ENCODE measurements around the gene INTS4. TPM values are rescaled to one million over a fixed set of nuclear protein-coding genes. Genes with fewer than 3 reads are reported as not detected.

Gene INTS4
- total RNA-seq, 2 donors from 2014 or later = 23.4 to 31.1 TPM

DNA sequence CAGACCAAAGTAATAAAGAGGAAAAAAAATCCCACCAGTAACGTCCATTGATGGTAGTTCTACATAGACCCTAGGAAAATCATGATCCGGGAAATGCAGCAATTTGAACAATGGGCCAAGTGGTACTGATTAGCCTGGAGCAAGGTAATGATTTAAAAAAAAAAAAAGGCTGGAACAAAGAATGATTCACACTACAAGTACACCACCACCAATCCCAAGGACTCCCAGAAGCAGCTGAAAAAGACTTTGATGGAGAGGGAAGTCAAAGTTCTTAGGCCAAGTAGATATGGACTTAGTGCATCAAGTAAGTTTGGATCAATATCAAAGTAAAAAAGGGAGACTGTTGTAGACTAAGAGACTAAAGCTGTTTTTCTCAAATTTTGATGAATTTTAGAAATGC lies 16.8 kb upstream of the INTS4 start:
- Histone ChIP-seq H3K9me3 (no peaks in the 10 kb centered on the region), H3K4me1 (ENCODE audit: control insufficient read depth in 1 of 2, low read depth in 2 of 2) (no peaks in the 10 kb centered on the region), H3K27me3 (replicated peaks; ENCODE audit: insufficient read depth) (no peaks in the 10 kb centered on the region), H3K27ac (no peak overlapping the region), H3K36me3 (no peaks in the 10 kb centered on the region), H3K4me3 (no peak overlapping the region)
- DNase-seq (ENCODE audit: low spot score) = no peak
- ATAC-seq (ENCODE audit: insufficient number of reproducible peaks, low FRiP score, low read depth) = no peak
- no peak for TF ChIP-seq CTCF (IDR thresholded peaks at IDR 0.05)

DNA sequence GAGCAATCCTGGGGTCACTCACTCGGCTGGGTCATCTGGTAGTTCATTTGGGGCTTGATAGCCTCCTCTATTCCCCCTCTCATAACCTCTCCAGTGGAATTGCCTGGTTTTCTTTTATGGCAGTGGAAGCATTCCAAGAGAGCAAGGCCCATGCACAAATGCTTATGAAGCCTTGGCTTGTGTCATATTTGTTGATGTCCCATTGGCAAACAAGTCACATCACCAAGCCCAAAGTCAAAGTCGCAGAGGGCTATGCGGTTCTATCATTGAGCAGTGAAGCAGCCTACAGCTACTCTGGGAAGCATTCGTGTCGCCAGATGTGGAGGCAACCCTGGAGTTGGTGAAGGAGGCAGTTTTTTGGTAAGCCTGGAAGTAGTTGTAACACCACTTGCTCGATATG lies 16.3 kb upstream of the INTS4 start:
- H3K27me3 ChIP-seq (replicated peaks; ENCODE audit: insufficient read depth) = no peaks in the 10 kb centered on the region
- H3K9me3 ChIP-seq = no peaks in the 10 kb centered on the region
- H3K4me3 ChIP-seq = no peak overlapping the region
- H3K27ac ChIP-seq = no peak overlapping the region
- no peaks in the 10 kb centered on the region for H3K4me1 ChIP-seq (ENCODE audit: control insufficient read depth in 1 of 2, low read depth in 2 of 2)
- H3K36me3 ChIP-seq = no peaks in the 10 kb centered on the region
- ATAC-seq (ENCODE audit: insufficient number of reproducible peaks, low FRiP score, low read depth) (no peak), DNase-seq (ENCODE audit: low spot score) (no peak)
- TF ChIP-seq CTCF (IDR thresholded peaks at IDR 0.05) = no peak

GRCh38 chr11:78010304-78010703 lies 15.8 kb upstream of the INTS4 start:
- H3K36me3 ChIP-seq = no peaks in the 10 kb centered on the region
- H3K9me3 ChIP-seq = no peaks in the 10 kb centered on the region
- H3K27me3 ChIP-seq (replicated peaks; ENCODE audit: insufficient read depth) = no peaks in the 10 kb centered on the region
- TF ChIP-seq CTCF (IDR thresholded peaks at IDR 0.05) = no peak
- no peaks in the 10 kb centered on the region for H3K4me1 ChIP-seq (ENCODE audit: control insufficient read depth in 1 of 2, low read depth in 2 of 2)
- no peak overlapping the region for H3K4me3 ChIP-seq
- ATAC-seq (ENCODE audit: insufficient number of reproducible peaks, low FRiP score, low read depth) (no peak), DNase-seq (ENCODE audit: low spot score) (no peak)
- H3K27ac ChIP-seq = no peak overlapping the region

DNA sequence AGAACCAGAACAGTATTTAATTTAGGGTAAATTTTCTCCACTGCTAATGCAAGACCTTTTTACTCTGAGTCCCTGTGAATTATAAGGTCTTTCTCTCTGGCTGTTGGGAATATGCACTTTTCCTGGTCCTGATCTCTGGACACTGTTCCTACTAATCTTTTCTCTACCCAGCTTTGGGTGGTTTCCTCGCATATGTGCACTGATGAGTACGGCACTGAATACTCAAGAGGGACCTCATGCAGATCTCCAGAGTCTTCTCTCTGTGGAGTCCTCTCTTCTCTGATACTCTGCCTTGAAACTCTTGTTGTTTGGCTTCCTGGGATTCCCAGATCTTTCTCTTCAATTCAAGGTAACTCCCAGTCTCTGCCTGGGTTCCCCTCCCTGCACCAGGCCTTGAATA lies 14.6 kb upstream of the INTS4 start:
- Histone ChIP-seq H3K9me3 (no peaks in the 10 kb centered on the region), H3K27ac (no peak overlapping the region), H3K4me3 (no peak overlapping the region), H3K36me3 (no peaks in the 10 kb centered on the region), H3K27me3 (replicated peaks; ENCODE audit: insufficient read depth) (no peaks in the 10 kb centered on the region), H3K4me1 (ENCODE audit: control insufficient read depth in 1 of 2, low read depth in 2 of 2) (no peaks in the 10 kb centered on the region)
- no peak for TF ChIP-seq CTCF (IDR thresholded peaks at IDR 0.05)
- ATAC-seq (ENCODE audit: insufficient number of reproducible peaks, low FRiP score, low read depth) (no peak), DNase-seq (ENCODE audit: low spot score) (no peak)

DNA sequence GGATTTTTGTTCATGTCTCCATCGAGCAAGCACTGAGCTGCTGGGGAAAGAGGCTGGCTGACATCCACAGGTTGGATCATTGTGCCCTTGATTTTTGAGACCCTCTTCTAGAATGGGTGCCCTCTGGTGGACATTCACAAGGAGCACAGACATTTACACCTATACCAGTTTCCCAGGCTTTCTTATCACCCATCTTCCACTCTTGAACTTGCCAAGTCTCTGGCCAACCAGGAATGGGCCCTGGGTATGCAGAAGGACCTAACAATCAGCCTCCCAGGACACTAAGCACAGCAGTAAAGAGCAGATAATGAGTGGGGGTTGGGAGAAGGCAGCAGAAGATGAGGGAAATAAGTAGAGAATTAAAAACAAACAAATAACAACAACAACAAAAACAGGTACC lies 5.7 kb upstream of the INTS4 start:
- no peaks in the 10 kb centered on the region for H3K4me1 ChIP-seq (ENCODE audit: control insufficient read depth in 1 of 2, low read depth in 2 of 2)

More for the DNA sequence above, 5.7 kb upstream of the INTS4 start:
- DNase-seq (ENCODE audit: low spot score) = no peak
- H3K27me3 ChIP-seq (replicated peaks; ENCODE audit: insufficient read depth) = no peaks in the 10 kb centered on the region
- no peak for ATAC-seq (ENCODE audit: insufficient number of reproducible peaks, low FRiP score, low read depth)
- no peaks in the 10 kb centered on the region for H3K36me3 ChIP-seq
- H3K4me3 ChIP-seq = no peak overlapping the region
- H3K27ac ChIP-seq = no peak overlapping the region
- H3K9me3 ChIP-seq = no peaks in the 10 kb centered on the region
- TF ChIP-seq CTCF (IDR thresholded peaks at IDR 0.05) = peak; percentile 45

Measured in thoracic aorta (tissue), 2 donors.